Measurements from ENCODE around the gene SLC22A13.

The SLC22A13 gene

DNA sequence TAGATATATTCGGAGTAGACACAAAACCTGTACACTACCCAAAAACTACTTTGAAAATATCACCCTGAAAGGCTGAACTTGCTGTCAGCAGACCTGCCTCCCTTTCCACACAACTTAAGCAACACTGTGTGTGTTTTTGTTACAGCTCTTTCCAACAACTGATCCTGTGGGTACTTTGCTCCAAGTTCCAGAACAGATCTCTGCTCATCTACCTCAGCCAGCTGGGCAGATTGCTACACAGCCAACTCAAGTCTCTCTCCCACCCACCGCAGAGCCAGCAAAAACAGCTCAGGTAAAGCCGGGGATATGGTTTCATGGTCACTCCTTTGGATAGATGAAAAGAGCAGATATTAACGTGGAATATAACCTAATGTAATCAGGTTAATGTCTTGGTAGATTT lies 19.7 kb upstream of the SLC22A13 start:
- no peaks in the 10 kb centered on the region for H3K79me1 ChIP-seq (ENCODE audit: low read length)
- peaks cover 2 to 5% of the 10 kb centered on the region in 2 experiments for H3K36me3 ChIP-seq (ENCODE audit: control insufficient read depth in 1 of 2, insufficient read depth in 2 of 2, low read length in 2 of 2)
- H3K4me1 ChIP-seq (ENCODE audit: control insufficient read depth in 1 of 2, insufficient read depth in 2 of 2, low read length in 2 of 2) = no peaks in the 10 kb centered on the region
- no peak overlapping the region for H4K91ac ChIP-seq (ENCODE audit: low read depth, low read length)
- no peak overlapping the region for H2BK5ac ChIP-seq (ENCODE audit: low read depth, low read length, poor library complexity)
- no peak overlapping the region for H2AK5ac ChIP-seq (ENCODE audit: low read length)
- WGBS (ENCODE audit: extremely low coverage, insufficient coverage, insufficient read length) = no CpG with 5 or more reads among the region's 4 CpGs
- H3K9ac ChIP-seq (ENCODE audit: low read length) = no peak overlapping the region
- H3K4me3 ChIP-seq (ENCODE audit: low read depth, low read length) = no peak overlapping the region
- no peak overlapping the region for H2BK120ac ChIP-seq (ENCODE audit: insufficient read depth, low read length, poor library complexity)
- no peak overlapping the region for H4K8ac ChIP-seq (ENCODE audit: low read depth, low read length)
- no peak overlapping the region for H4K12ac ChIP-seq (ENCODE audit: low read depth, low read length)
- H3K4me2 ChIP-seq (ENCODE audit: low read length) = no peak overlapping the region
- no peaks in the 10 kb centered on the region for H3K27me3 ChIP-seq (ENCODE audit: insufficient read depth, low read length)
- no peak overlapping the region for H2AFZ ChIP-seq (ENCODE audit: insufficient read depth, low read length, poor library complexity)
- no peak overlapping the region for H3K27ac ChIP-seq (ENCODE audit: low read depth, low read length)
- H3K23ac ChIP-seq (ENCODE audit: low read length) = no peak overlapping the region
- no peaks in the 10 kb centered on the region for H3K79me2 ChIP-seq (ENCODE audit: control insufficient read depth, insufficient read depth, low read length, poor library complexity)
- no peak for DNase-seq
- H3K9me3 ChIP-seq (ENCODE audit: insufficient read depth, low read depth, low read length) = no peaks in the 10 kb centered on the region
- H3K14ac ChIP-seq (ENCODE audit: low read length) = no peak overlapping the region
- H3K4ac ChIP-seq (ENCODE audit: low read depth, low read length) = no peak overlapping the region
- no peak overlapping the region for H2BK12ac ChIP-seq (ENCODE audit: low read length)
- no peak overlapping the region for H3K18ac ChIP-seq (ENCODE audit: low read length)

DNA sequence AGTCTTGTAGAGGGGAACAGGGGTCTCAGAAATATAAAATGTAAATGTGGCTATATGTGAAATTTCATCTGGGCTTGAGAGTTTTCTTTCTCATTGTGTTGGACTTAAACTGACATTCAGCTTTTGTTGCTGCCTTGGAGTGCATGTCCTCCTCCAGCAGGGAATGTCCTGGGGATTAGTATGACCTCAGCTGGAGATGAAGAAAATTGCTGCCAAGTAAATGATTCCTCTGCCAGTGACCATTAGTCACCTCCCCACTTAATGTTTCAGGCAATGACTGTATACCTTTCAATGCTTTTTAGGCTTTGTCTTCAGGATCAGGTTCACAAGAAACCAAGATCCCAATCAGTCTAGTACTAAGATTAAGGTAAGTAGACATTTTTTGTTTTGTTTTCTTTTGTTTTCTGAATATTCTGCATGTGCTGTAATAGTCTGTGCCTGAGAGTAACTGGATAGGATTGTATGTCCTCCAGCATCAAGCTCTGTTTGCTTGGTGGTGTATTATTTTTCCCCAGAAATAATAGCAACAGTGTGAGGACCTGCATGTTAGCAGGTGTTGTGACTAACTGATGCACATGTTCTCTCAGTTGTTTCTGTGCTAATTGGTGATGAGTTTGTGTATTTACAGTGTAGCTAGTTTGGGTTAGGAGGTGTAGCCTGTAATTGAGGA lies 18.1 kb upstream of the SLC22A13 start:
- no peak overlapping the region for H3K18ac ChIP-seq (ENCODE audit: low read length)
- no peak overlapping the region for H3K4ac ChIP-seq (ENCODE audit: low read depth, low read length)
- H3K23ac ChIP-seq (ENCODE audit: low read length) = no peak overlapping the region

DNA sequence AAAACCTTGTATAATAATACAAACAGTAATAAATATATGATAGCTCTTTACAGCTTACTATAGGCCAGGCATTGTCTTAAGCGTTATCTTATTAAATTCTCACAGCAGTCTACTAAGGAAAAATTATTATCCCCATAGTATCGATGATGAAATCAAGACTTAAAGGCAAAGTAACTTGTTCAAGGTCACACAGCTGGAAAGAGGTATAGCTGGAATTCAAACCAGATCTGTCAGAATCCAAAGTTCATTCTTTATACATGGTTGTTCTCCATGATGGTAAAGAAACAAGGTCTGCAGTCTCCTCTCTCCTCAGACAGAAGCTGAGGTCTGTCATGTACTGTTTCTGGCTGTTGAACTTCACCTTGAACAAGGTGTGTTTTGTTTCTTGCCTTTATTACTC lies 15.4 kb upstream of the SLC22A13 start:
- no peaks in the 10 kb centered on the region for H3K27me3 ChIP-seq (ENCODE audit: insufficient read depth, low read length)
- no peak overlapping the region for H2BK120ac ChIP-seq (ENCODE audit: insufficient read depth, low read length, poor library complexity)
- H2AK5ac ChIP-seq (ENCODE audit: low read length) = no peak overlapping the region
- H3K79me2 ChIP-seq (ENCODE audit: control insufficient read depth, insufficient read depth, low read length, poor library complexity) = no peaks in the 10 kb centered on the region
- DNase-seq = no peak
- H3K4me1 ChIP-seq (ENCODE audit: control insufficient read depth in 1 of 2, insufficient read depth in 2 of 2, low read length in 2 of 2) = no peaks in the 10 kb centered on the region
- H4K8ac ChIP-seq (ENCODE audit: low read depth, low read length) = no peak overlapping the region
- no peak overlapping the region for H3K23ac ChIP-seq (ENCODE audit: low read length)
- no peak overlapping the region for H2BK5ac ChIP-seq (ENCODE audit: low read depth, low read length, poor library complexity)
- H3K4ac ChIP-seq (ENCODE audit: low read depth, low read length) = no peak overlapping the region
- peaks cover 16 to 33% of the 10 kb centered on the region in 2 experiments for H3K36me3 ChIP-seq (ENCODE audit: control insufficient read depth in 1 of 2, insufficient read depth in 2 of 2, low read length in 2 of 2)
- no peak overlapping the region for H3K4me2 ChIP-seq (ENCODE audit: low read length)
- H3K27ac ChIP-seq (ENCODE audit: low read depth, low read length) = no peak overlapping the region
- no peaks in the 10 kb centered on the region for H3K79me1 ChIP-seq (ENCODE audit: low read length)
- no peak overlapping the region for H4K91ac ChIP-seq (ENCODE audit: low read depth, low read length)
- no peak overlapping the region for H3K9ac ChIP-seq (ENCODE audit: low read length)
- H3K18ac ChIP-seq (ENCODE audit: low read length) = no peak overlapping the region
- WGBS (ENCODE audit: extremely low coverage, insufficient coverage, insufficient read length) = no CpG with 5 or more reads among the region's 2 CpGs
- no peak overlapping the region for H2AFZ ChIP-seq (ENCODE audit: insufficient read depth, low read length, poor library complexity)
- H2BK12ac ChIP-seq (ENCODE audit: low read length) = no peak overlapping the region
- no peak overlapping the region for H3K4me3 ChIP-seq (ENCODE audit: low read depth, low read length)
- H4K12ac ChIP-seq (ENCODE audit: low read depth, low read length) = no peak overlapping the region
- H3K14ac ChIP-seq (ENCODE audit: low read length) = no peak overlapping the region
- H3K9me3 ChIP-seq (ENCODE audit: insufficient read depth, low read depth, low read length) = no peaks in the 10 kb centered on the region

More for the DNA sequence above, 18.1 kb upstream of the SLC22A13 start:
- H3K9me3 ChIP-seq (ENCODE audit: insufficient read depth, low read depth, low read length) = no peaks in the 10 kb centered on the region
- no peak overlapping the region for H2AK5ac ChIP-seq (ENCODE audit: low read length)
- H3K9ac ChIP-seq (ENCODE audit: low read length) = no peak overlapping the region
- no peak overlapping the region for H4K8ac ChIP-seq (ENCODE audit: low read depth, low read length)
- no peaks in the 10 kb centered on the region for H3K79me1 ChIP-seq (ENCODE audit: low read length)
- H3K4me2 ChIP-seq (ENCODE audit: low read length) = no peak overlapping the region
- no peak overlapping the region for H2AFZ ChIP-seq (ENCODE audit: insufficient read depth, low read length, poor library complexity)
- peak in 1 of 2 donors; percentile 22 for DNase-seq
- H3K4me3 ChIP-seq (ENCODE audit: low read depth, low read length) = no peak overlapping the region
- no peaks in the 10 kb centered on the region for H3K4me1 ChIP-seq (ENCODE audit: control insufficient read depth in 1 of 2, insufficient read depth in 2 of 2, low read length in 2 of 2)
- no peak overlapping the region for H2BK12ac ChIP-seq (ENCODE audit: low read length)
- H4K12ac ChIP-seq (ENCODE audit: low read depth, low read length) = no peak overlapping the region
- H3K36me3 ChIP-seq (ENCODE audit: control insufficient read depth in 1 of 2, insufficient read depth in 2 of 2, low read length in 2 of 2) = peaks cover 7 to 13% of the 10 kb centered on the region in 2 experiments
- no peaks in the 10 kb centered on the region for H3K27me3 ChIP-seq (ENCODE audit: insufficient read depth, low read length)
- H3K14ac ChIP-seq (ENCODE audit: low read length) = no peak overlapping the region
- H2BK120ac ChIP-seq (ENCODE audit: insufficient read depth, low read length, poor library complexity) = no peak overlapping the region
- no peak overlapping the region for H4K91ac ChIP-seq (ENCODE audit: low read depth, low read length)
- no peak overlapping the region for H3K27ac ChIP-seq (ENCODE audit: low read depth, low read length)
- H3K79me2 ChIP-seq (ENCODE audit: control insufficient read depth, insufficient read depth, low read length, poor library complexity) = no peaks in the 10 kb centered on the region
- H2BK5ac ChIP-seq (ENCODE audit: low read depth, low read length, poor library complexity) = no peak overlapping the region

DNA sequence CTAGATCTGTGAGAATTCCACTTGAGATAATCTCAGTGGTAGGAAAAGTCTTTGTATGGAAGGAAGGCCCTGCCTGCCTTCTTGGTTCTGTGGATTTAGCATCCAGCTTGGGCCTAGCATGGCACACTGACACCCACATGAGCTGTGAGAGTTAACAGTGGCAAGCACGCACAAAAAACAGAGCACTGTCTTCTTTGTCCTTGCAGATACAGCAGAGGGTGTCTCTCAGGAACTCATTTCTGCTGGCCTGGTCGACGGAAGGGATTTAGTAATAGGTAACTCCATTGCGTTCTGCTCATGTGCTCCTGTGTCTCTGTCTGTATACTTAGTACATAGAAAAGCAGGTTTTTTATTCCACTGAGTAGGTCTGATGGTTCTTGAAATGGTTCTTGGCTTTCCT lies 14.4 kb upstream of the SLC22A13 start:
- WGBS (ENCODE audit: extremely low coverage, insufficient coverage, insufficient read length) = no CpG with 5 or more reads among the region's 4 CpGs
- Histone ChIP-seq H4K12ac (ENCODE audit: low read depth, low read length) (no peak overlapping the region), H2BK12ac (ENCODE audit: low read length) (no peak overlapping the region), H3K27me3 (ENCODE audit: insufficient read depth, low read length) (no peaks in the 10 kb centered on the region), H3K9me3 (ENCODE audit: insufficient read depth, low read depth, low read length) (no peaks in the 10 kb centered on the region), H3K4me2 (ENCODE audit: low read length) (no peak overlapping the region), H2AFZ (ENCODE audit: insufficient read depth, low read length, poor library complexity) (no peak overlapping the region), H3K4me1 (ENCODE audit: control insufficient read depth in 1 of 2, insufficient read depth in 2 of 2, low read length in 2 of 2) (no peaks in the 10 kb centered on the region), H2AK5ac (ENCODE audit: low read length) (no peak overlapping the region), H3K79me2 (ENCODE audit: control insufficient read depth, insufficient read depth, low read length, poor library complexity) (no peaks in the 10 kb centered on the region), H3K4ac (ENCODE audit: low read depth, low read length) (no peak overlapping the region), H3K27ac (ENCODE audit: low read depth, low read length) (no peak overlapping the region), H3K36me3 (ENCODE audit: control insufficient read depth in 1 of 2, insufficient read depth in 2 of 2, low read length in 2 of 2) (peaks cover 14 to 30% of the 10 kb centered on the region in 2 experiments), H2BK120ac (ENCODE audit: insufficient read depth, low read length, poor library complexity) (no peak overlapping the region), H3K18ac (ENCODE audit: low read length) (no peak overlapping the region), H2BK5ac (ENCODE audit: low read depth, low read length, poor library complexity) (no peak overlapping the region), H3K9ac (ENCODE audit: low read length) (no peak overlapping the region), H4K91ac (ENCODE audit: low read depth, low read length) (no peak overlapping the region), H3K14ac (ENCODE audit: low read length) (no peak overlapping the region), H3K4me3 (ENCODE audit: low read depth, low read length) (no peak overlapping the region), H3K79me1 (ENCODE audit: low read length) (no peaks in the 10 kb centered on the region), H4K8ac (ENCODE audit: low read depth, low read length) (no peak overlapping the region), H3K23ac (ENCODE audit: low read length) (no peak overlapping the region)
- no peak for DNase-seq
